AML-193 (cell line): ENCODE measurements around the gene DLL3.
A peak's percentile ranks its signal among the peaks of the same experiment; 100 is the strongest.

Experiments used
- DNase-seq, 2 experiments: peaks; one replicate each; lab custom pipeline; 2025; lab: John Stamatoyannopoulos, UW

Gene DLL3

DNA sequence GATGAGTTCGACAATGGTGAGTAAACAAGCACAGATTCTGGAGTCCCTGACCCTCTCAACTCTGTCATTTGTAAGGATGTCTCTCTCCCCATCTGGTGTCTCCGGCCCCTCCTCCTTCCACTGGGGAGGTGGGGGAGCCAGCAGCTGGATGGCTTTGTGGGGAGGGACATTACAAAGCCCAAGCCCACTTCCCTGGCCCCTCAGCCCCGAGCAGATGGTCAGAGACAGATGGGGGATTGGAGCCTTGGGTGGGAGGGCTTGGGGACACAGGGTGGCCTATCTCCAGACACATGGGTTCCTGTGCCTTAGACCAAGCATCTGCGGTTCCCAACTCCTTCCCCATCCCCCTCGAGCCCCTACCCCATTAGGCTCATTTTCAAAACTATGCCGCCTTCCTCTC is 15.6 kb upstream of the DLL3 start:
- DNase-seq = no peak

DNA sequence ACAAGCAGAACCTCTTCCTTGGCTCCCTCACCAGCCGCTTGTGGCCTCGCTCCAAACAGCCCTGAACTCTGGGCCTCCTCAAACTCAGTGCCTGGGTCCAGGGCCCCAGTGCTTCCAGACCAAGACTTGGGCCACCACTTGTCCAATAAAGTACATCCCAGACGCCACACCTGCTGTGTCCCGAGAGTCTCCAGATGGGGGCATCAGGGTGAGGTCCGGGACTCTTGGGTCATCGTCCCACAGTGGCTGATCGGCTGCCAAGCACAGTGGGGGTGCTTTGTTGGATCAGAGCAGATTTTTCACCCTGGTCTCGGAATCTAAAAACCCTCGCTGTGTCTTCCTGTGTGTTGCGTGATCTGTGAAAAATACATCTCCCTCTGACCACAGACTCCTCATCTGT is 9.0 kb upstream of the DLL3 start:
- no peak for DNase-seq

DNA sequence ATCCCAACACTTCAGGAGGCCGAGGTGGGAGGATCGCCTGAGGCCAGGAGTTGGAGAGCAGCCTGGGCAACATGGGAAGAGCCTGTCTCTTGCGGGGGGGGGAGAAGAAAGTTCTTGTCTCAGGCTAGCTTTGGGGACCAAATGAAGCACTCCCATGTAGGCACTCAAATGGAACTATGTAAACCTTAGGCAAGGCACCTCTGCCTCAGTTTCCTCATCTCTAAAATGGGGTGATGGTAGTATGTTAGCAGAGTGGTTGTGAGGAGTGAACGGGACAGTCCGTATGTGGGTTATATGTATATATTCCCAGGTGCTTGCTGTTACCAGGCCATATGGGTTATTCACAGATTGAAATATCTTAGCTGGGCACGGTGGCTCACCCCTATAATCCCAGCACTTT is 6.5 kb upstream of the DLL3 start:
- DNase-seq = no peak

DNA sequence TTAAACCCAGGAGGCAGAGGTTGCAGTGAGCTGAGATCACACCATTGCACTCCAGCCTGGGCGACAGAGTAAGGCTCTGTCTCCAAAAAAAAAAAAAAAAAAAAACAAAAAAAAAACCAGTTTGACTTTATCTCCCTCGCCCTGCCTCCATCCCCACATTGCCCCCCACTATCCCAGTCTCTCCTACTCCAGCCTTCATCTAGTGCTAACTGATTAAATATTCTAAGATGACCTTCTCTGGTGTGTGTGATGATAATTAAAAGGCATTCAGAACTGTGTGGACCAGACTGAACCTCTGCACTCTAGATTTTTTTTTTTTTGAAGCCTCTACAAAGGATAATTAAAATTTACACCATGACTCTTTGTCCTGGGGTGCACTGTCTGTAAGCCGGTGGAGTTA is 6.0 kb upstream of the DLL3 start:
- DNase-seq = no peak

DNA sequence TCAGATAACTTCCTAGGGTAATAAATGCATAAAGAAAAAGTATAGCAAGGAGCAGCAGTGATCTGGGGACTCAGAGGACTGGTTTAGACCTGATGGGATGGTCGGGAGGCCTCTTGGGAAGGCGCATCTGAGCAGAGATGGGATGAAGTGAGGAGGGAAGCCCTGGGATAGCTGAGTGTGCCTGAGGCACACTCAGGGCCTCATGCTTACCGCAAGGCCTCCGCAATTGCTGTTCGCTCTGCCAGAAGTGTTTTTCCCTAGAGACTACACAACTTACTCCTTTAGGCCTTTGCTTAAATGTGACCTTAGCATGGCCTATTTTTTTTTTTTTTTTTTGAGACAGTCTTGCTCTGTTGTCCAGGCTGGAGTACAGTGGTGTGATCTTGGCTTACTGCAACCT is 4.1 kb upstream of the DLL3 start:
- no peak for DNase-seq

DNA sequence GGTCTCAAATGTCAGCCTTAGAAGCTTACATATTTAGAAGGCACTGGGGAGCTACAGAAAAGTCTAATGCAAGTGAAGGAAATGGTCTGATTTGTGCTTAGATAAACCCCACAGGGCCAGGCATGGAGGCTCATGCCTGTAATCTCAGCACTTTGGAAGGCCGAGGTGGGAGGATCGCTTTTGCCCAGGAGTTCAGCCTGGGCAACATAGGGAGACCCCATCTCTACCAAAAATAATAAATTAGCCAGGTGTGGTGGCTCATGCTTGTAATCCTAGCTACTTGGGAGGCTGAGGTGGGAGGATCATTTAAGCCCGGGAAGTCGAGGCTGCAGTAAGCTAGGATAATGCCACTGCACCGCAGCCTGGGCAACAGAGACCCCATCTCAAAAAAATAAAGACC is 2.7 kb upstream of the DLL3 start:
- no peak for DNase-seq

DNA sequence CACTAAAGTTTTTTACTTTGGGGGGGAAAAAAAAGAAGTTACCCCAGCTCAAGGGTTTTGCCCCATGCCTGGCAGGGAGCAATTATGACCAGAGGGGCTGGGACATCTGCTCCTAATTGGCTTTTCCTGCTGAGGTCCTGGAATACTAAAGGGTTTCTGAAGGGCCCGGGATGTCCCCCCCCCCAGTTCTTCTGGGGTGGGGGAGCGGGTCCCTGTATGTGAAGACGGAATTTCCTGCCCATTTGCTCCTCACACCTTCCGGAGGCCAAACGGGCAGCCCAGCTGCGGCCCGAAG is 1.1 kb upstream of the DLL3 start:
- DNase-seq = no peak

DNA sequence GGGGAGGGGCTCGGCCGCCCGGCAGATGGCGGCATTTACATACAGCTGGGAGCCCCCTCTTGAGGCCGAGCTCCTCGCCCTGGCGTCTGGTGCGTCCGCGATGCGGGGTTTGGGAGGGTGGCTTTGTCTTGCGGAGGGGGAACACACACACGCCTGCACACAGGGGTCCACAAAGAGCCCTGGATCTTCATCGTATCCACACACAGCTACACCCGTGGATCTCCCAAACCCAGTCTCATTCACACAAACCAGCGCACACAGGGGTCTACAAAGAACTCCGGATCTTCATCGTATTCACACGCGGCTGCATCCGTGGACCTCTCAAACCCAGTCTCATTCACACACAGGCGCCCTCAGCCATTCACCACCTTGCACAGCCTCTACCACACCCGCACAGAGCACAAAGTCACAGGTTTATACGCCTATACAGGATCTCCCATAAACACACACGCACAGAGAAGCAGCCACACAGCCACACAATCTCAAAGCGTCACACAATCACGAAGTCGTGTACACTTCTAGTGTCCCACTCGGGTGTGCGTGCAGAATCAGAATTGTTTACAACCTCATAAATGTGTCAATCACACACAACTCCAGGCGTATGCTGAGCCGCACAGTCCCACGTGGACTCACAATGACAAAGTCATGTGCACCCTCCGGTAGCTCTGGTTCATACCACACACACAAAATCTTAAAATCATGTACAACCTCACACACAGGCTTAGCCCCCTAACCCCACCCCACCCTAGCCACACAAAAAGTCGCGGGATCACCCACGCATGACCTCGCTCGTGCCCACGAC is 550 bp upstream of the DLL3 start:
- DNase-seq = peak in 1 of 2 experiments; percentile 1

DNA sequence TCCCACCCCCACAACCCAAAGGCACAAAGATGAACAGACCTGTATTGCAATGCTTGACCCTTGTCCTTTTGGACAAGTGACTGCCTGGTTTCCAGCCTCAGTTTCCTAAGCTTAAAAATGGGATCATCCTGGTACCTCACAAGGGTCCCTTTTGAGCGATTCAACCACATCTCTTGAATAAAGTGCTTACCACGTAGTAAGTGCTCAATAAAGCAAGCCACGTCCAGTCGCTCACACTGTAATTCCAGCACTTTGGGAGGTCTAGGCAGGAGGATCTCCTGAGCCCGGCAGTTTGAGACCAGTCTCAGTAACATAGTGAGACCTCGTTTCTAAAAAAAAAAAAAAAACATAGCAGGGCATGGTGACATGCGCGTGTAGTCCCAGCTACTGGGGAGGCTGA is 1.2 kb downstream of the DLL3 start:
- DNase-seq = no peak

DNA sequence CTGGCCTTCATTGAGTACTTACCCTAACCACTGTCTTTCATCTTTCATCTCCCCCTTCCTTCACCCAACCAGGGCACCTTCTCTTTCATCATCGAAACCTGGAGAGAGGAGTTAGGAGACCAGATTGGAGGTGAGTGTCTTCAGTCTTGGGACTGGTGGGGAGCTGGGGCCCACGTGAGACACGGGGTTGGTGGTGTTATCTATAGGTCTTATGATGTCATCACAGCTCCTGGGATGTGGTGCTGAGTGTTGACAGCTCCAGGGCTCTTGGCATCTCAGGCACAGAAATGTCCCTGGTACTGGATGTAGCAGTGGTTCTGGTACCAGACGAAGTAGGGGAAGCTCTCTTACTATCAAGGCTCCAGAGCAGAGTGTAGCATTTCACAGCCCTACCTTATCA is 1.8 kb downstream of the DLL3 start:
- no peak for DNase-seq

DNA sequence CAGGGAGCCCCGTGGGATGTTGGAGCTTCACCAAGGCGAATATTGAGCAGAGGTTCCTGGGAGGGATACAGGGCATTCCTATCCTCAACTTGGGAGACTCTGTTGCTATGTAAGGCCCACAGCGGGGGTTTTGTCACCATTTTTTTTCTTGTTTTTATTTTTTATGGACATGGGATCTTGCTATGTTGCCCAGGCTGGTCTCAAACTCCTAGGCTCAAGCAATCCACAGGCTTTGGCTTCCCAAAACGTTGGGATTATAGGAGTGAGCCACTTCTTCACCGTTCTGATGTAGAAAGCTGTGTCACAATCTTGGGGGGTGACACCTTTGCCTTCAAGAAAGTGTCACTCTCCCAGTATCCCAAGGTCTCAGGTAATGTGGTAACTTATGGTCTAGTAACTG is 2.6 kb downstream of the DLL3 start:
- DNase-seq = no peak

DNA sequence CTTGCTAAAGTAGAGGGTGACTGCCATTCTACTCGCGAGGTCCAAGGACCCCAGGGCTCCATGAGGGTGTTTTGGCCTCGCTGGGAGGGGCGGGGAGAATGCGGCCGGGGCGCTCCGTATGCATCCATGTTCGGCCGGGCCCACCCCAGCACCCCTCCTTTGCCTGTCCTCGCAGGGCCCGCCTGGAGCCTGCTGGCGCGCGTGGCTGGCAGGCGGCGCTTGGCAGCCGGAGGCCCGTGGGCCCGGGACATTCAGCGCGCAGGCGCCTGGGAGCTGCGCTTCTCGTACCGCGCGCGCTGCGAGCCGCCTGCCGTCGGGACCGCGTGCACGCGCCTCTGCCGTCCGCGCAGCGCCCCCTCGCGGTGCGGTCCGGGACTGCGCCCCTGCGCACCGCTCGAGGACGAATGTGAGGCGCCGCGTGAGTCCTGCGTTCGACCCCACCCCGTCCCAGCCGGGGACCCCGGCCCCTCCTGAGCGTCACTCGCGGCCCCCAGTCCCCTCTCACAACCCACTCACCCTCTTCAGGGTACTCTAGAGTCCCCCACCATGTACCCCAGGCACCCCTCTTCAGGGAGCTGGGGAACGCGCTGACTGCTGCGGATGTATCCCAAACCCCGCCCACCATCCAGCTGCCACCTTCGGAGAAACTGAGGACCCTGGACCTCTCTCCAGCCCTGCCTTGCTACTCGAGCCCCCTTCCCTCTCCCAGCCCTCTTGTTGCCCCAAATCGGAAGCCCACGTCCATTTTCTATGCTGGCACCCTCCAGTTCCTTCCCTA is 4.1 kb downstream of the DLL3 start:
- DNase-seq = no peak

DNA sequence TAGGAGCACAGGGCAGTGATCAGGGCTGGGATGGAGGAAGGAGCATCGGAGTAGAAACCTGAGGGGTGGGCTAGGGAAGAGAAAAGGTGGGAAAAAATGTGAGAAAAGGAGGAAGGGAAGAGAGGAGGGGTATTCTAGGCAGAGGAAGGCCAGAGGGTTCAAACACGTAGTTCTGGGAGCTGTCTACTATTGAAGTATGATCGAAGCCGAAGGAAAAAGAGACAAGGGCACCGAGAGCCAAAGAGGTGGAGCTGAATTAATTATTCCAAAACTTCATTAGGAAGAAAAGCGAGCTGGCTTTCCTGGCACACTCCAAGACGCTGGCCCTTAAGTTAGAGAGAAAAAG is 7.8 kb downstream of the DLL3 start:
- no peak for DNase-seq

DNA sequence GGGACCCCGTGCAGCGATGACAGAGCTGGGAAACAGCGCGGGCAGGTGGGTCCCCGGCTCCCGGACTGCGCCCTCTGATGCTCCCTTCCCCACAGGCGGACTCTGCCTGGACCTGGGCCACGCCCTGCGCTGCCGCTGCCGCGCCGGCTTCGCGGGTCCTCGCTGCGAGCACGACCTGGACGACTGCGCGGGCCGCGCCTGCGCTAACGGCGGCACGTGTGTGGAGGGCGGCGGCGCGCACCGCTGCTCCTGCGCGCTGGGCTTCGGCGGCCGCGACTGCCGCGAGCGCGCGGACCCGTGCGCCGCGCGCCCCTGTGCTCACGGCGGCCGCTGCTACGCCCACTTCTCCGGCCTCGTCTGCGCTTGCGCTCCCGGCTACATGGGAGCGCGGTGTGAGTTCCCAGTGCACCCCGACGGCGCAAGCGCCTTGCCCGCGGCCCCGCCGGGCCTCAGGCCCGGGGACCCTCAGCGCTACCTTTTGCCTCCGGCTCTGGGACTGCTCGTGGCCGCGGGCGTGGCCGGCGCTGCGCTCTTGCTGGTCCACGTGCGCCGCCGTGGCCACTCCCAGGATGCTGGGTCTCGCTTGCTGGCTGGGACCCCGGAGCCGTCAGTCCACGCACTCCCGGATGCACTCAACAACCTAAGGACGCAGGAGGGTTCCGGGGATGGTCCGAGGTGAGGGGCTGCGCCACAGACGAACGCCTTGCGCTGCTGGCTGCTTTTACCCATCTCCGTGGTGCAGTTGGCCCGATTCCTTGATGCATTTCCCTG is 8.4 kb downstream of the DLL3 start:
- no peak for DNase-seq

DNA sequence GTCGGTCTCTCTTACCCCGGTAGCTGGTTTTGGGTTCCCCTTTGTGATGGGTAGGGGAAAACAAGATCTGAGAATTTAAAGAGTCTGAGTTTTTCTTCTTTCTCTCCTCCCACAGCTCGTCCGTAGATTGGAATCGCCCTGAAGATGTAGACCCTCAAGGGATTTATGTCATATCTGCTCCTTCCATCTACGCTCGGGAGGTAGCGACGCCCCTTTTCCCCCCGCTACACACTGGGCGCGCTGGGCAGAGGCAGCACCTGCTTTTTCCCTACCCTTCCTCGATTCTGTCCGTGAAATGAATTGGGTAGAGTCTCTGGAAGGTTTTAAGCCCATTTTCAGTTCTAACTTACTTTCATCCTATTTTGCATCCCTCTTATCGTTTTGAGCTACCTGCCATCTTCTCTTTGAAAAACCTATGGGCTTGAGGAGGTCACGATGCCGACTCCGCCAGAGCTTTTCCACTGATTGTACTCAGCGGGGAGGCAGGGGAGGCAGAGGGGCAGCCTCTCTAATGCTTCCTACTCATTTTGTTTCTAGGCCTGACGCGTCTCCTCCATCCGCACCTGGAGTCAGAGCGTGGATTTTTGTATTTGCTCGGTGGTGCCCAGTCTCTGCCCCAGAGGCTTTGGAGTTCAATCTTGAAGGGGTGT is 9.1 kb downstream of the DLL3 start:
- no peak for DNase-seq

DNA sequence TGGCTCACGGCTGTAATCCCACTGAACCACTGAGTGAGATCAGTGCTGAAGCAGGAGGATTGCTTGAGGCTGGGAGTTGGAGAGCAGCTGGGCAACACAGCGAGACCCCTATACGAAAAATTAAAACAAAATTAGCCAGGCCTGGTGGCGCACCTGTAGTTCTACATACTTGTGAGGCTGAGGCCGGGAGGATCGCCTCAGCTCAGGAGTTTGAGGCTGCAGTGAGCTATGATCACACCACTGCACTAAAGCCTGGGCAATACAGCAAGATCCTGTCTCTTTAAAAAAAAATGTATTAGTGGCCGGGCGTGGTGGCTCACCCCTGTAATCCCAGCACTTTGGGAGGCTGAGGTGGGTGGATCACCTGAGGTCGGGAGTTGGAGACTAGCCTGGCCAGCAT is 9.9 kb downstream of the DLL3 start:
- no peak for DNase-seq

DNA sequence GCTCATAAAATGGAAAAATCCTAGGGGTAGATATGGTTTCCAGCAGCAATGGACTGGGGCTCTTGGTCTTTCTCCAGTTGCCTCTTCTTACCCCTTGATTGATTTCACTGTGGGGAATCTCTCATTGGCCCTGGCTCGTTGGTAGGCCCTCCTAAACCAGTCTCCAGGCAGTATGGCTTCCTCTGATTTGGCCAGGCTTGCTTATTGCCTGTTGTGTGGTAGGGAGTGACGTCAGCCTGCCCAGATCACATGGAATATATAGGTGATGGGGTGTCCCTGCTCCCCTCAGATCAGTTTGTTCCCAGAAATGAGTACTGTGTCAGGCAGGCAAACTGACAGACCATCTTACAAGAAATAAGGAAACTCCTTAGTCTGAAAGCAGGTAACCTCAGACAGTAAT is 10.5 kb downstream of the DLL3 start:
- no peak for DNase-seq

DNA sequence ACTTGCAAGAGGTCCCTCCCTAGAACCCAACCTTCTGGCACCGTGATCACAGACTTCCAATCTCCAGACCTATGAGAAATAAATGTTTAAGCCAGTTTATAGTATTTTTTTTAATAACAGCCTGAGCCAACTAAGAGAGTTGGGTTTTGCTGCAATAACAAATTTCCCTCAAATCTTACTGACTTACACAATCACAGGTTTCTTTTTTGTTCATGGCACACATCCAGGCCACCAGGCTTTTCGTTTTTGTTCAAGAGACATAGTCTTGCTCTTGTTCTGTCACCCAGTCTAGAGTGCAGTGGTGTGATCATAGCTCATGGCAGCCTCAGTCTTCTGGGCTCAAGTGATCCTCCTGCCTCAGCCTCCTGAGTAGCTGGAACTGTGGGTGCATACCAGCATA is 14.2 kb downstream of the DLL3 start:
- DNase-seq = no peak

DNA sequence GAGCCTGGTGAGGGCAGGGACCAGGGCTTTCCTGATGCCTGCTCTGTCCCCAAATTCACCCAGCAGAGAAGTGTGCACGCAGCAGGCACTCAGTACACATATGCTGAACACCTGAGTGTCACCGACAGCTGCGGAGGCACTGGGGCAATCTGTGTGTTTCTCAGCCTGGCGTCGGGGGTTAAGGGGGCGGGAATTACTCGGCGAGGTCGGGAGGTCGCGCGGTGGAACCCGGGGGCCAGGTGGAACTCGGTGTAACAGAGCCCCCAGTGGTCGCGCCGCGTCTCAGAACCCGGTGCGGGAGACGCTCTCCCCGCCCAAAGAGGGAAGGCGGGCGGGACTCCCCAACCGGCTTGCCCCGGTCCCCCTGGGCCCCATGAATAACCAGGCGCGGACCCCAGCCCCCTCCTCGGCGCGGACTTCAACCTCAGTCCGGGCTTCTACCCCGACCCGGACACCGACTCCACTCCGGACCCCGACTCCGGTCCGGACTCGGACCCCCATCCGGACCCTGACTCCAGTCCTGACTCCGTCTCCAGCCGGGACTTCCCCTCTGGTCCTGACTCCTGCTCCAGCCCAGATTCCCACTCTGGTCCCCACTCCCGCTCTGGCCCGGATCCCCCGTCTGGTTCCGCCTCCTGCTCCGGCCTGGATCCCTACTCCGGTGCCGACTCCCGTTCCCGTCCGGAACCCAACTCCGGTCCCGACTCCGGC is 16.2 kb downstream of the DLL3 start, which contains the start of gene SELENOV:
Gene SELENOV, plus strand, starts transcription at position 300 of the 711 bp plus-strand sequence. Its CDS starts 74 bp downstream, at position 374.
- no peak for DNase-seq

DNA sequence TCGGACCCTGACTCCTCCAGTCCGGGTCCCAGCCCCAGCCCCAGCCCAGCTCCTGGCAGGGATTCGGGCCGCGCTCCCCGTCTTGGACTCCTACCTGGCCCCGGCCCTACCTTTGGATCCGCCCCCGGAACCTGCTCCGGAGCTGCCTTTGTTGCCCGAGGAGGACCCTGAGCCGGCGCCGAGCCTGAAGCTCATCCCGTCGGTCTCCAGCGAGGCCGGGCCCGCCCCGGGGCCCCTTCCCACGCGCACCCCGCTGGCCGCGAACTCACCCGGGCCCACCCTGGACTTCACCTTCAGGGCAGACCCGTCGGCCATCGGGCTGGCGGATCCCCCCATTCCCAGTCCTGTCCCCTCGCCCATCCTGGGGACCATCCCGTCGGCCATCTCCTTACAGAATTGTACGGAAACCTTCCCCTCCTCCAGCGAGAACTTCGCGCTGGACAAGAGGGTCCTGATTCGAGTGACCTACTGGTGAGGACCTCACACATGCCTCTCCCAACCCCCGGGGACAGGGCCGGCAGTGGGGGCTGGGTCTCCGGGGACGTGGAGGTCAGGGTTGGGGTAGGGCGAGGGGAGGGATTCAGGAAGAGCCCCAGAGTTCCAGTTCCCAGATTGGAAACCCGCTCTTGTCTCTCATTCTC is 16.9 kb downstream of the DLL3 start:
- DNase-seq = no peak

DNA sequence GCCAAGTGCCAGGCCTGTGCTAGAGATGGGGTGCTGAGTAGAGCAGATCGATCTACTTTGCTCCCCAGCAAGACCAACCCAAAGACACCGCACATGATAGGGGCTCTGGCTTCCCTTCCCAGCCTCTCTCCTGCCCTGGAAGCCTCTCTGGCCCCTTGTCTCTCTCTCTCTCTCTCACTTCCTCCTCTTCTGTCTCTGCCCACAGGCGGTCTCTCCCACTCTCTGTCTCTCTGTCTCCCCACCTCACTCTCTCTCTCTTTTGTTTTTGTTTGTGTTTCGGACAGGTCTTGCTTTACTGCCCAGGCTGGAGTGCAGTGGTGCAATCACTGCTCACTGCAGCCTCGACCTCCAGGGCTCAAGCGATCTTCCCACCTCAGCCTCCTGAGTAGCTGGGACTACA is 17.5 kb downstream of the DLL3 start:
- no peak for DNase-seq
